GM18511 (cell line): ENCODE data around the gene OR4D1.

ENCODE experiments used
- ATAC-seq: cut with Tn5 transposase; IDR thresholded peaks from one replicate; pipeline ENCODE4 v1.9.1; 2021; ENCODE audit warnings: mild to moderate bottlenecking, moderate library complexity; ENCODE audit not compliant: unreplicated experiment

The OR4D1 gene

GRCh38 chr17:58153046-58153445 is 4.9 kb downstream of the OR4D1 start:
- no peak for ATAC-seq

GRCh38 chr17:58153671-58154070 is 5.5 kb downstream of the OR4D1 start:
- no peak for ATAC-seq

DNA sequence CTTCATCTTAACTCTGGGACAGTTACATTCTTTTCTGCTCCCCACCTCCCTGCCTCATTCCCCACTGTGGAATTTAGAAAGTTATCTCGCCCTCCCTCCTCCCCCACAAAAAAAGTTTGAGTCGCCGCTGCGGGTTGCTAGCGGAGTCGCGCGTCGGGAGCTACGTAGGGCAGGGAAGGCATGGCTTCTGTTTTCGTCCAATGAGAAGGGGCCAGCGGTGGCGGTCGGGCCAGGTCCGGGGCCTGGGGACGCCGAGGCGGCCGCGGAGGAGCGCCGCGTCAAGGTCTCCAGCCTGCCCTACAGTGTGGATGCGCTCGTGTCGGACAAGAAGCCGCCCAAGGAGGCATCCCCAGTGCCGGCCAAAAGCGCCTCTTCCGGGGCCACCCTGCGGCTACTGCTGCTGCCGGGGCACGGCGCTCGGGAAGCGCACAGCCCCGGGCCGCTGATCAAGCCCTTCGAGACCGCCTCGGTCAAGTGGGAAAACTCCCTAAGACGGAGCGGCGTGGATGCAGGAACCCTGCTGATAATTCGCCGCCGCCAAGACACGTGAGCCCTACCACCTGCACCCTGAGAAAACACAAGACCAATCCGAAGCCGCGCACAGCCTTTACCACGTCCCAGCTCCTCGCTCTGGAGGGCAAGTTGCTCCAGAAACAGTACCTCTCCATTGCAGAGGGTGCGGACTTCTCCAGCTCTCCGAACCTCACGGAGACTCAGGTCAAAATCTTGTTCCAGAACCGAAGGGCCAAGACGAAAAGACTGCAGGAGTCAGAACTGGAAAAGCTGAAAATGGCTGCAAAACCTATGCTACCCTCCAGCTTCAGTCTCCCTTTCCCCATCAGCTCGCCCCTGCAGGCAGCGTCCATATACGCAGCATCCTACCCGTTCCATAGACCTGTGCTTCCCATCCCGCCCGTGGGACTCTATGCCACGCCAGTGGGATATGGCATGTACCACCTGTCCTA is 8.9 kb downstream of the OR4D1 start:
- ATAC-seq = no peak

- no peak for ATAC-seq
Observed at GRCh38 chr17:58158181-58158580, 10.0 kb downstream of the OR4D1 start.

GRCh38 chr17:58161566-58161965 is 13.4 kb downstream of the OR4D1 start:
- no peak for ATAC-seq

- ATAC-seq = no peak
Observed at GRCh38 chr17:58165981-58166380, 17.8 kb downstream of the OR4D1 start.

GRCh38 chr17:58166682-58167081 is 18.5 kb downstream of the OR4D1 start, which contains the start of gene OR4D2:
OR4D2 (plus strand) TSS chr17:58166982; CDS start chr17:58169656, 2,674 bp downstream.
- no peak for ATAC-seq

- ATAC-seq = no peak
Observed at GRCh38 chr17:58170622-58171021, 22.4 kb downstream of the OR4D1 start.

DNA sequence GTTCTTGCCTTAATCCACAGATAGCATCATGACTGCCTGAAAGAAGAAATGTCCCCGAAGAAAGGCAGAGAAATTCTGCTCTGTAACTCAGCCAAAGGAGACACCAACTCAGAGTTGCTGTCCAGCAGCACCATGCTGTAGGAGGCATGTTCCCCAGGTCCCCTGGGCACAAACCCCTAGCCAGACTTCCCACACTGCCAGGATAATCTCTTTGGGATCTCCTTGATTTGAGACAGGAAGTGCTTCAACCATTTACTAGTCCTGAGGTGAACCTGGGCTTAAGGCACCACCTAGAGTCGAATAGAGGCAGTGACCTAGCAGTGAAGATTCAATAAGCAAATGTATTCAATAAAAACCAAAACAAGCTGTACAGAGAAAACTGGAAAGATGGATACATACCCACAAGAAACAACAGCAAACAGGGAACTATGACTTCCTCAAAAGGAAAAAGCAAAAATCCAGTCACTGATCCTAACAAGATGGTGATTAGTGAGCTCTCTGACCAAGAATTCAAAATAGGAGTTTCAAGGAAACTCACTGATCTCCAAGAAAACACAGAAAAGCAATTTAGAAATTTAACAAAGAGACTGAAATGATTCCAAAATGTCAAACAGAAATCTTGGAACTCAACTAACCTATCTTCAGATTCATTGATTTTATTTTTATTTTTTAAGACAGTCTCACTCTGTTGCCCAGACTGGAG is 24.3 kb downstream of the OR4D1 start:
- no peak for ATAC-seq

DNA sequence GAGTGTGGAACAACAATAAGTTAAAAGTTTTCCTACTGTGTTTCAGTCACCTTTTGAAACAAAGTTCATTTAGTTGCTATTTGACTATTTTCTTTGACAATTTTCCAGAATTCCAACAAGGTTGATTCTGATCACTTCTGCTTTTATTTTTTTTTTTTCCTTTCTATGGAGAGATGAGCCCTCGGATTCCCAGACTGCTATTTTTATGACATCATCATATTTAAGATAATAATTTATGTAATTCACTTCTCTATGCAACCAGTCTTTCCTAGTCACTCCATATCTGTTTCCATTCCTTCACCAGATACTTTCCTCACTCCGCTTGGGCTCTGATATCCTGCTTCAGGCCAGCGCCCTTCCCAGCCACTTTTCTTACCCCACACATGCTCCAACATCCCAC is 26.7 kb downstream of the OR4D1 start:
- ATAC-seq = no peak

DNA sequence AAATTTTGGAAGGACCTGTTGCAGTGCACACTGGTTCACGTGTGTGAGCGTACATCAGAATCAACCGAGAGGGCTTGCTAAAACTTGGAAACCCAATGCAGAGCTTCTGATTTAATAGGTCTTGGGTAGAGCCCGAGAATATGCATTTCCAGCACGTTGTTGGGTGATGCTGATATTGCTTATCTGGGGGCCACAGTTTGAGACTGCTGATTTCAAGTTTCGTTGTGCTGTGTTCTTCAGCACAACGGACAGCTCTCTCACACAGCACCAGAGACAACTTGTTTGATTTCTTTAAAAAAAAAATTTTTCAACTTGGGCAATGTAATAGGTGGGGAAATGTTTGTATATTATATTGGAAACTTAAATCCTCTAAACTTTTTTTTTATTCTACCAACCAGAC is 28.0 kb downstream of the OR4D1 start:
- ATAC-seq = no peak

DNA sequence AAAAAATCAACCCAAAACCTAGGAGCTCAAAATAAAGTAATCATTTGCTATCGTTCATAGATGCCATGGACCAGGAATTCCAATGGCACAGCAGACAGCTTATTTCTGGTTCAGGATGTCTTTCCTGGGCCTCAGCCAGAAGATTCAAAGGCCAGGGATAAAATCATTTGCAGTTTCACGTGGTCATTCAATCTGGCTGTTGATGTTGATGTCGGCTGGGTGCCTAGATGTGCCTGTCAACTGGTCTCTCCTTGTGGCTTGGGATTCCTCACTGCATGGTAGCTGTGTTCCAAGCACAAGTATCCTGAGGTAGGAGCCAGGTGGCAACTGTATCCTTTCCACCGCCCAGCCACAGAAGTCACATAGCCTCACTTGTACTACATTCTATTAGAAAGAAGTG is 33.6 kb downstream of the OR4D1 start:
- no peak for ATAC-seq

DNA sequence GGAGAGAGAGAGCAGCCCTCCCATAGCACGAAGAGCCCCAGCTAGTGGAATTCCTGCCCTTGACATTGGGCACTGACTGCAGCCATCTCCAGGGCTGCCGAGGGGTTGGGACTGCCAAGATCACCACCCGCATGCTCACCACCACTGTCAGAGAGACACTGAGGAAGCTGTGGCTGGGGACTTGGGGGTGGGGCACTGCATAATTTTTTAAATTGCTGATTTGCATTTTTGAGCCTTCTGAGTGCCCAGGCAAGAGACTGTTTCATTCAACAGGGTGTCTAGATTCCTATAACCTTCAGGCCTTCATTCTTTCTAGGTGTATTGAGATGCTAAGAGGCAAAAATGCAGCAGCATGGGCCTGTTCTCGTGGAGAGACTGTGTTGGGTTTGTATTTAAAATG is 35.3 kb downstream of the OR4D1 start:
- ATAC-seq = no peak

- no peak for ATAC-seq
Observed at GRCh38 chr17:58184308-58184985, 36.3 kb downstream of the OR4D1 start.

GRCh38 chr17:58184986-58185761 is 37.0 kb downstream of the OR4D1 start:
- ATAC-seq = no peak

DNA sequence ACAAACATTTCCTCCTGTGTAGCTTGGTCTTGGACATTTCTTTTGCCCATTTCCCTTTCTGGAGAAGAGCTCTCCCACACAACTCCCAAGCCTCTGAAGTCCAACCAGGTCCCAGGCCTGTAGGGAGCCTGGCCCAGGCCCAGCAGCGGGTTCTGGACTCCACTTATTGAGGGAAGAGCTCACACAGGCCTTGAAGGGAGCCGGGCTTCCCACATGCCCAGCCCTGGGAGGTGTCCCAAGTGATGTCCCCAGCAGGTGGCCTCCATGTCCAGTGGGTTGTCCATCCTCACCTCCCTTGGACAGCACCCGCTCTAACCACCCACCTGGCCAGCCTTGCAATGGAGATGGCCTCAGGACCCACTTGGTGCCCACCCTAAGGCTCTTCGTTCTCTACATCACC is 38.4 kb downstream of the OR4D1 start:
- no peak for ATAC-seq

DNA sequence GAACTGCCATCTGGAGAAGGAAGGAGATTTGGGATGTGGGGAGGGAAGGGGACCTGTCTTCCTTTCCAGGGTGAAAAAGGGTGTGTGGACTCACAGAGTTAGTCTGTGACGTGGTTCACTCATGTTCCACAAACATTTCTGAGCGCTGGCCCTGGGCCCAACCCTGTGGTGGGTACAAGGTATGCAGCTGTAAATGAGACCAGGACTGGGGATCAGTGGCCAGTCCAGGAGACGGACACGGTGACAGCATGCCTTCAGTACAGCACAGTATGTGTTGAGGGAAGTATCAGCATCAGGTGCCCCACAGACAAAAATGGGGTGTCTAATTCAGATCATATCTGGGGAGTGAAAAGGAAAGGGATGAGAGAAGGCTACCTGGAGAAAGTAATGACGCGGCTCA is 38.9 kb downstream of the OR4D1 start:
- ATAC-seq = no peak

- ATAC-seq = no peak
Observed at GRCh38 chr17:58187675-58188074, 39.5 kb downstream of the OR4D1 start.

GRCh38 chr17:58189436-58190146 is 41.4 kb downstream of the OR4D1 start:
- no peak for ATAC-seq
